GM19372 (cell line): Measurements from ENCODE around the gene CEP104.

Experiments
- ATAC-seq: cut with Tn5 transposase; IDR thresholded peaks from one replicate; pipeline ENCODE4 v1.9.1; 2021; ENCODE audit warnings: mild to moderate bottlenecking, low read depth, moderate library complexity; ENCODE audit not compliant: unreplicated experiment

Gene CEP104

DNA sequence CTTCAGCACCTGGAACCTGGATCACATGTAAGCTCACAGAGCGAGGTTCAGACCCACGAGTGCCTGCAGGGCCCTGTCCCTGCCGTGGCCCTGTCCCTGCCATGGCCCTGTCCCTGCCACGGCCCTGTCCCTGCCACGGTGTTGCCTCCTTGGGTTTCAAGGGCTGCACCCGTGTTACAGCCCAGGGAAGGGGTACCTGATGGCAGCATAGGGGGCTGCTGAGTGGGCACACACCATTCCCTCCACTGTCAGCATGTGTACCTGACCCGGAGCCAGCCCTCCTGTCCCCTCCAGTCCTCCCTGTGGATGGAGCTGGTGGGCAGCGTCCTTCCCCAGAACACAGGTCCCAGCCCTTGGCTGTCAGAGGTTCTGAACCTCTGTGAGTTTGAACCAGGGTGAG lies 15.5 kb upstream of the CEP104 start:
- ATAC-seq = no peak

DNA sequence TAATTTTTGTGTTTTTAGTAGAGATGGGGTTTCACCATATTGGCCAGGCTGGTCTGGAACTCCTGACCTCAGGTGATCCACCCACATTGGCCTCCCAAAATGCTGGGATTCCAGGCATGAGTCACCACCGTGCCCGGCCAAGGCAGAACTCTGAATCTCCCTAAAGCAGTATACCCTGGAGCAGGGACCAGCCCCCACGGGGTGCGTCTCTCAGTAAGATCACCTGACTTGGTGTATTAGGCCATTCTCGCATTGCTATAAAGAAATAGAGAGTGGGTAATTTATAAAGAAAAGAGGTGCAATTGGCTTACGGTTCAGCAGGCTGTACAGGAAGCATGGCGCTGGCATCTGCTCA lies 14.4 kb upstream of the CEP104 start:
- no peak for ATAC-seq

DNA sequence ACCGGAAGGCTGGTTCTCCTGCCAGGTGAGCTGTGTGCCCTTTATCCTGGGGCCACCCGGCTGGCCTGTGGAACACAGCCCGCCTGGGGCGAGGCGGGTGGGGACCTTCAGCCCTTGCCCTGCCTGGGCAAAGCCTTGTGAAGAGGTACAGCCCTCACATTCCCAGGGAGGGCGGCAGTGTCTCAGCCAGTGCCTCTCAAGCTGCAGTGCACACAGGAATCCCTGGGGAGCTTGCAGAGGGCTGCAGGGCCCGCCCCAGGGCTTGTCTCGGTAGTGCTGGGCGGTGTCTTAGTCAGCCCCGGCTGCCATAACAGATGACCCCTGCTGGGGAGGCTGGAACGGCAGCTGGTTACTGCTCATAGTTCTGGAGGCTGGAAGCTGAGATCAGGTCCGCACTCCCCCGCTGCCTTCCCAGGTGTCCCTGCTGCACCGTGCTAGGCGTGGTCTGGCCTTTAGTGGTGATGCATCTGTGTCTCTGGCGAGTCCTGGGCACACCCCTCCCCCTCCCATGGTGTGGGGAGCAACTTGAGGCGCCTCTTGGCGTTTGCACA lies 12.8 kb upstream of the CEP104 start:
- no peak for ATAC-seq

DNA sequence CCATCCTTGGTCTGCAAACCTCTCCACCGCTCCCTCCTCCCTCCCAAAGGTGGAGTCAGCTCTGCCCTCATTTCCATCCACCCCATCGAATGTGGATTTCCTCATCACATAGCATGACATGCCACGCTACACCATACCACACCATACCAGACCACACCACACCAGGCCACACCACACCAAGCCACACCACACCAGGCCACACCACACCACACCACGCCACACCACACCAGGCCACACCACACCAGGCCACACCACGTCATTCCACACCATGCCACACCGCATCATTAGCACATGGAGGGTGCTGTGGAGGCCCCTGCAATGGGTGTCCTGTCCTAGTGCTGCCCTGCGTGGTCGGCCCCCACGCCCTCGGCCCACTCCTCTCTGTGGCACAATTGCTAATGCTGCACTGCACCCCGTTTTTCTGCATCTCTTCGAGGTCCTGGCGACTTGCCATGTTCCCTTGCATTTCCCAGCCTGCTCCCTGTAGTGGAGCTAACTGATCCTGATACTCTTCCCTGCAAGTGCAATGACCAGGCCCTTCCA lies 11.5 kb upstream of the CEP104 start:
- no peak for ATAC-seq

DNA sequence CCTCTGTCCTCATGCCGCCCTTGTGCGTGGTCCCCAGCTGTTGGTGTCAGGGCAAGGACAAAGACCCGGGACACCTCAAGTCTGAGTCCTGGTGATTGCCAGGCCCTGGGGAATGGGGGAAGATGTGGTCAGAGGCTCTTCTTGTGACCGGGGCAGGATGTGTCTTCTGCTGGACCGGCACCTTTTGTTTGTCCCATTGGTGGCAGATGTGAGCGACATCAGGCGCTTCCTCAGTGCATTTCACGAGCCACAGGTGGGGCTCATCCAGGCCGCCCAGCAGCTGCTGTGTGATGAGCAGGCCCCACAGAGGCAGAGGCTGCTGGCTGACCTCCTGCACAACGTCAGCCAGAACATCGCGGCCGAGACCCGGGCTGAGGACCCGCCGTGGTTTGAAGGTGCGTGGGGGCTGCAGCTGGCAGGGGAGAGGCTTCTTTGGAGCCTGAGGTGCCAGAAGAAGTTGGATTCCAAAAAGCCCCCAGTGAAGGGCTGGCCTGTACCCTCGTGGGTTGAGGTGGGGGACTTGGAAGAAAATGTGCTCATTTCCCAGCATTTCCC lies 8.7 kb upstream of the CEP104 start:
- no peak for ATAC-seq

DNA sequence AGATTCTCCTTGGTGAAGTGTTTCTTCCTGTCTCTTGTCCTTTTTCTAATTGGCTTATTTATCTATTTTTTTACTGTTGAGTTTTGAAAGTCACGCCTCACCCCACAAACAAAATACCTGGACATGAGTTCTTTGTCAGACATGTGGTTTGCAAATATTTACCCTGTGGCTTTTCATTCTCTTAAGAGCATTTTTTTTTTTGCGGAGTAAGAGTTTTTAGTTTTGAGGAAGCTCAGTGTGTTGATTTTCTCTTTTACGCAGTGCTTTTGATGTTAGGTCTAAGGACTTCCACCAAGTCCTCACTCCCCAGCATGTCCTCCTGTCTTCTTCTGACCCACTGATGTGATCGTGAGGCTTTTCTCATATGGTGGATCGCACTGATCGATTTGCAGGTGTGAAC lies 7.9 kb upstream of the CEP104 start:
- ATAC-seq = no peak

DNA sequence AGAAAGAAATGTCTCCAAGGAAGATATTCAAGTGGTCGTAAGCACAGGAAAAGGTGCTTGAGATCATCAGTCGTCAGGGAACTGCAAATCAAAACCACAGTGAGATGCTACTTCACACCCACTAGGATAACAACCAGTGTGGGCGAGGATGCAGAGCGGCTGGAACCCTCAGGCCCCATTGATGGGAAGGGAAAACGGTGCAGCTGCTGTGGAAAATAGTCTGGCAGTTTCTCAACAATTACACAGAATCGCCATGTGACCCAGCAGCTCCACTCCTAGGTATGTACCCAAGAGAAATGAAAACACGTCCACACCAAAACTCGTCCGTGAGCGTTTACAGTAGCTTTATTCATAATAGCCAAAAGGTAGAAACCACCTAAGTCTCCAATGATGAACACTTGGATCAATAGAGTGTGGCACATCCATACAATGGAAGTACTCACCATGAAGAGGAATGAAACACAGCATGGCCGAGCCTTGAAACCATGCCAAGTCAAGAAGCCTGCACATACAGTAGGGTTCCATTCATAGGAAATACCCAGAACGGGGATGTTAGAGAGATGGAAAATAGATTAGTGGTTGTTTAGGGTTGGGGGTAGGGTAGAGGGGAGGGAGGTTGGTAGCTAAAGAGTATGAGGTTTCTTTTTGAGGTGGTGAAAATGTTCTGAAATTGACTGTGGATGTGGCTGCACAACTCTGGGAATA lies 6.4 kb upstream of the CEP104 start:
- ATAC-seq = no peak

DNA sequence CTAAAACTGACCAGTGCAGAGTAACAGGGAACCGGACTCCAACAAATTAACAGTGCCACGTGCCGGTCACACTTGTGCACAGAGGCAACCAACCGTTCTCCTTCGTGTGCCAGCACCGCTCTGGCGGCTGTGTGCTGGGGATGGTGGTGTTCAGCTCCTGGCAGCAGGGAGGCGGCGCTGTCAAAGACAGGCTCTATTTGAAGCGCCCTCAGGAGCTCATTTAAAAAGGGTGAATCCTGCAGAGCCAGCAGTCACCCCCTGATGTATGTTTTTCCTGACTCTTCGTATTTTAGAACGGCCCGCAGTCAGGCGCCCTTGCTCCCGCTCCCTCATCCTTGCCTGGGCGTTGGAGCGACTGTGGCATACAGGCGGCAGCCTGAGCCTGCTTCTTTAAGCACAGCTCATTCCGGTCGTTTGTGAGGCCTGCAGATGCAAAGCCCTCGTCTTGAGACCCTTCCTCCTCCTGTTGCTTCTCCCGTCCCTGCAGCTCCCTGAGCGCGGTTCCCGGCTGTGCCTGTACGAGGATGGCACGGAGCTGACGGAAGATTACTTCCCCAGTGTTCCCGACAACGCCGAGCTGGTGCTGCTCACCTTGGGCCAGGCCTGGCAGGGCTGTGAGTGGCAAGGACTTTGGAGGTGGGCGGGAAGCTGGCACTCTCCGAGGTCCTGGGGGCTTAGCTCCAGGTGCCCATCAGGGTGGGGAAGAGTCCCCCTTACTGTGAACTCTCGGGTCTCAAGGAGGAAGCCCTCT lies 1.4 kb upstream of the CEP104 start:
- no peak for ATAC-seq

DNA sequence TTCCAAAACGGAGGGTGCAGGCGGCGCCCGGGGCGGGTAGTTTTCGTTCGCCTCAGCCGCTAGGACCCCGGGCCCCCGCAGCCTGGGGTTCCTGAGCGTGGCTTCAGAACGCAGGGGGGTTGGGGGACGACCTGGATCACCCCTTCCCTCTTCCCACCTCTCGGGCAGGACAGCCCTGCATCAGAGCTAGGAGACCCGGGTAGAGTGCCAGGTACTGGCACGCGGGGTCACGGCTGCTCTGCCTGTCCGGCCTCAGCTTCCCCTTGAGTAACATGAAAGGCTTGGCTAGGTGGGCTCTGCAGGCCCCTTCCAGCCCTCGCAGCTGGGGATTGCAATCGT lies 749 bp upstream of the CEP104 start:
- ATAC-seq = no peak

DNA sequence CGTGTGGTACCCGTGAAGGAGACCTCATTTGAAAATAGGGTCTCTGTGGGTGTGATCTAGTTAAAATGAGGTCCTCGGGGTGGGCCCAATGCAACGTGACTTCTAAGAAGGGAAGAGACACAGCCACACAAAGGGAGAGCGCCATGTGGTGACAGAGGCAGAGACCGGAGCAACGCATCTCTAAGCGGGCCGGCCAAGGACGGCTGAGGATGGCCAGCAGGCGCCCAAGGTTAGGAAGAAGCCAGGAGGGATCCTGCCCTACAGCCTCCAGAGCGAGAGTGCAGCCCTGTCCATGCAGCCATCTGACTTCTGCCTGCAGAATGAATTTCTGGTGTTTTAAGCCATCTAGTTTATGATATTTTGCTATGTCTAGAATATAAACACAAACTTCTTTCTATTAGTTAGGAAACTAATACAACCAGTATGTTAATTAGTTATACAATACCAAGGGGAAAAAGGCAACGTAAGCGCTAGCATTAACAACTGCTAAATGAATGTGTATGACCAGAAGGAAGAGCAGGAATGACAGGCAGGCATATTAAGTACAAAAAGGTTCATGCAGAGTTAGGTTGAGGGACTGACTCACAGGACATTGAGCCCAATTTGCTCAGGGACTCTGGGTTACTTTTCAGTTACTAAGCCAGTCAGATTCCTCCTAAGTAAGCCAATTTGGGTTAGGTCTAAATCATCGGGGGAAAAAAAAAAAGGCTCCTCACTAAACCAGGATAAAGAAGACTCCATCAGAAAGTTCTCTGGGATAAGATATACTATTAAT lies 4.1 kb downstream of the CEP104 start:
- no peak for ATAC-seq

DNA sequence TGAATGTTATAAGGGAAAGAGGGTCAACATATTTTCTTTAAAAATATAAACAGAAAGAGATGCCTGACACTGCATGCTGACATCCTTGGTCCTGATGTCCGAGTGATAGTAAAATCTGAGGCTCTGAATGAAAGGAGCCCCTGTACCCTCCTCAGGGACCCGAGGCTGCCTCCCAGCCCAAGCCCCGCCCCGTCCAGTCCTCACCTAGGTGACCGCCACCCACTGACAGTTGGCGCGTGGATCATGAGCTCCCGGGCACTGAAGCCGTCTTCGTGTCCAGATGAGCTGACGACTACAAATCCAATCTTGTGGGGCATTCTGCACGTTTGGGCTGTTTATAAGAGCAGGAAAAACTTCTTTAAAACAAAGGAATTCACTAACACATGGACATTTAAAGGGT lies 4.9 kb downstream of the CEP104 start:
- ATAC-seq = no peak

DNA sequence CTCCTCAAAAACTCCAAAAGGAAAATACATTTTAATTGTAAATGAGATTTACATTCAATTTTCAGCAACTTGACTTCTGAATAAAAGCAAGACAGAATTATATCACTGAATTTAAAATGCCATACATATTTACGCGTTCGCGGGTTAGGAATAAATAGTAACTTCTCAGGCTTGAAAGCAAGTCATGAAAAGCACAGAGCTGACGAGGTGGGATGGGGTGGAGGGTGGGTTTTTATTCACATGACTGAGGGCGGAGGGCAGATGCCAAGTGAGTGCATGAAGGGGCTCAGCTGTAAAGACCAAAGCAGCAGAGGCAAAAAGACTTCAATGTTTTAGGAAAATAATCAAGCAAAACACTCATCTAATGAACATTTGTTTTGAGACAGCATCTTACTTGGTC lies 5.7 kb downstream of the CEP104 start:
- ATAC-seq = no peak

DNA sequence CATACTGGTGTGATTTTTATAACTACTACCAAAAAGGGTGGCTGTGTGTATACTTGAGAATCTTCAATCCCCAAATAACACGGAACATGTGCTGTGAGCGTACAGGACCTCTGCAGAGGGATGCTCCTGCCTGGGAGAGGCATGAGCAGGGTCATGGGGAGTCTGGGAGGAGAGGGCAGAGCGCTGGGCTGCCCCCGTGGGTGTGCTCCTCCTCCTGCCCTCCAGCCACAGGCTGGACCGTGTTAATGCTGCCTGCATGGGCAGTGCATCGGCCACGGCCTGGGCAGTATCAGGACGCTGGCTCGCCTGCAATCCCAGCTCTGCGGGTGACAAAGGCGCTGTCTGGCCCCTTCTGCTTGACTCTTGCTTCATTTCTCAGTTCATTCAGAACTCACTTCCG lies 6.2 kb downstream of the CEP104 start:
- no peak for ATAC-seq

DNA sequence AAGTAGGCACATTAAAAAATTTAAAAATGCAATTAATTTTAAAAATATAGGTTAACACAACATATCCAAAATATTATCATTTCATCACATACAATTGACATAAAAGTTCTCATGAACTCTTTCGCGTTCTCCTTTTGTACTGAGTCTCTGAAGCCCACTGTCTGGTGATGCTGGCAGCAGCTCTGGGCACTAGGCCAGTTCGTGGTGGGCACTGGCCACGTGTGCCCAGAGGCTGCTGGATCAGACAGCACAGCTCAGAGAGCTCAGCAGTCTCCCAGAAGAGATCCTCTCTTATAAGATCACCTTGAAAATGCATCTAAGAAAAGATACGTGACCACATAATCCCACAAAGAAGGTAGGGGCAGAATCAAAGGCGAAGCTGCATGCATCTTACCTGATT lies 9.9 kb downstream of the CEP104 start:
- no peak for ATAC-seq

DNA sequence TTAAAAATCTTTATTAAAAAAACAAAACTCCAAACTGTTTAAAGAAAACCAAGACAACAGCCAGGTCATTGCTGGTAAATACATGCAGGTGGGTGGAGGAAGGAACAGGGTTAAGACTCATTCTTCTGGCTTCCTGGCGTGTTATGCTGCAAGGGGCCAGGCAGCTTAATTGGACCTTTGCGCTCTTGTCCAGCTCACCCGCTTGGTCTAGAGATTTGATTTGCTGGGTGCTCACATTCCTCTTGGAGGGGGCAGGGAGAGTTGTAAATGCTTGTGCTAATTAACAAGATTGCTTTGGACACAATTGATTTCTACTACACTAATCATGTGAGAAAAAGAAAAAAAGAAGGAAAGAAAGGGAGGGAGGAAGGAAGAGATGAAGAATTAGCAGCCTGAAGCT lies 10.5 kb downstream of the CEP104 start:
- no peak for ATAC-seq

DNA sequence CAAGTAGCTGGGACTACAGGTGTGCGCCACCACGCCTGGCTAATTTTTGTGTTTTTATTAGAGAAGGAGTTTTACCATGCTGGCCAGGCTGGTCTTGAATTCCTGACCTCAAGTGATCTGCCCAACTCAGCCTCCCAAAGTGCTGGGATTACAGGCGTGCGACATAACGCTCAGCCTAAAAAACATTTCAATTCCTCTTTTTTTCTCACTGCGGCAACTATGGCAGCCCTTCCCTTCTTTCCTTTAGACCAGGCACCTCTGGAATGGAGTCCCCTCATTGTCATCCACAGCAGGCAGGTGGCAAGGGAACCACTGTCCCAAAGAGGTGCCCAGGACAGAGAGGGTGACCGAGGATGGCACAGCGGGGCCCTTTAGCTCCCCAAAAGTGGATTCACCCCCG lies 14.1 kb downstream of the CEP104 start:
- no peak for ATAC-seq

DNA sequence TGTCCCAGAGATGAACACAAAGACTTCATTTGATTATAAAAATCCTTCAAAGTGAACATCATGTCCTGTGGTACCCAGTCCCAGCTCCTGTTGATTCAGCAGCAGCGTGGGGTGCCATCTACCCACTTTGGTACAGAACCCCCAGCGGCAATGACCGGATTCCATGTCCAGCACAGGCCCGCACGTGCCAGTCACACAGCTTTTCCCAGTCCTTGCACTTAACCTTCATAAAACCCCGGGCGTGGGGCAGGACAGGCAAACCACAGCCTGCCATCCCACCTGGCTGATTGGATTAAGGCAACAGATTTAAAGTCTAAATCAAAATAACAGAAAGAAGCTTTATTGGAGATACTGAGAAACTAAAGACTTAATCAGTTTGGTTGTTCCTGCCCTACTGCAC lies 15.5 kb downstream of the CEP104 start:
- ATAC-seq = no peak

DNA sequence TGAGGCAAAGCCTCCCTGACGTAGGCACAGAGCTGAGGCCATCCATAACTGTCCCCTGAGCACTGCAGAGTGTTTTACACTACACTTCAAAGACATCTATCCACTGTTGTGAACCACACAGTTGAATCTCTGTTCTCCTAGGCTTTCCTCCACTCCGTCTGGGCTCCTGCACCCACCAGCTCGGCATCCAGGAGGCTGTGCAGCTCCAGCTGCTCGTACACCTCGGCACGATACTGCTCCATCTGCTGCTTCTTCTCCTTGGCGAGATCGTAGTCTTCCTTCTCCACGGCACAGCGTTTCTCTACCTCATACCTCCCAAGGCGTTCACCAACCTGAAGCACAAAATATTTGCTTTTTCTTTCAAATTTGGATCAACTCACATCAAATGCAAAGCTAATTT lies 18.2 kb downstream of the CEP104 start:
- ATAC-seq = no peak

DNA sequence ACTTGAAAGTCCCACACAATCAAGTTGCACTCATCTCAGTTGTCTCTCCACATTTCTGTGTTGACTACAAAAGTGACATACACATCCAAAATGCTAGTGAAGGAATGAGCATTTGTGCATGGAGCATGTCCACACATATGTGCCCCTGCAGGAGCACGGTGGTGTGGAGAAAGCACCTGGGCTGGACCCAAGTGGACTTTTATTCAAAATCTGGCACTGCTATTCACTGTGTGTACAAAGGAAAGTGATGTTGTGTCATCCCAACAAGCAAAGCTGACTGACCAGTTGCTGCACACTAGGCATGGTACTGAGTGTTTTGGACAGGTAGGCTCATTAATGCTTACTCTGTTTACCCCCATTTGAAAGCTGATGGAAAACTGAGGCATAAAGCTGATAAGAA lies 19.3 kb downstream of the CEP104 start:
- ATAC-seq = no peak

DNA sequence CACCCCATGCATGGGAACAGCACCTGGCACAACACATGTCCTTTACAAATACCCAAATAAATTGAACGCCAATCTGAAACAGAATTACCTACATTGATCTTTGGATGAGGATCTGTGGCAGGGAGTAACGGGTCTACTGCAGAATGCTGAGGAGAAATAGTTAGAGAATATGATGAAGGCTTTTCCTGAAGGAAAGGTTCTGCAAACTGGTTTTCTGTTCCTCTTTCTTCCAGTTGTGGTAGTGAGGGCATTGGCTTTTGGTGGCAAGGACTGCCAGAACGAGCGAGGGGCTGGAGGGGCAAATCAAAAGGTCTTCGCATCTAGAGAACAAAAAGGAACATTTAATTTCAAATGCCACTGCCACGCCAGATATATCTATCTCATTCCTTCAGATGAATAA lies 19.8 kb downstream of the CEP104 start:
- no peak for ATAC-seq

DNA sequence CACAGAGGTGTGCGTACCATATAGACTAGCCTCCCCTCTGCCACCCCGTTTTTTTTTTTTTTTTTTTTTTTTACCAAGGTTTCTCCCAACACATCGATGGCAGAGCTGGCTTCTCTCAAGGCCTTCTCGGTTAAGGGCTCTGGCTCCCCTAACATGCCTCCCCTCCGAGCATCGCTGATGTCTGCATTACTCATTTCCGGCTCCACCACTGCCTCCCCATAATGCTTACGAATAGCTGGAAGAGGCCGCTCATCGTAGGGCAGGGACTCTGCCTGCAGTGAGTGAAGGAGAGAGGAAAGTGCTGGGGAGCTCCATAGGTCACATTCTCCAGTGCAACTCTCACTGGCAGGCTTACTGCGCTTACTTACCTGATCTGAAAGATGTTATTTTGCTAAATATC lies 20.6 kb downstream of the CEP104 start:
- ATAC-seq = no peak
